ENCODE data around the gene ELF2.
"Not testable (repeated sequence)": the region's sequence is repeated elsewhere in the genome, so short reads cannot be mapped to it uniquely, and the experiment has no call there.

ELF2 gene

DNA sequence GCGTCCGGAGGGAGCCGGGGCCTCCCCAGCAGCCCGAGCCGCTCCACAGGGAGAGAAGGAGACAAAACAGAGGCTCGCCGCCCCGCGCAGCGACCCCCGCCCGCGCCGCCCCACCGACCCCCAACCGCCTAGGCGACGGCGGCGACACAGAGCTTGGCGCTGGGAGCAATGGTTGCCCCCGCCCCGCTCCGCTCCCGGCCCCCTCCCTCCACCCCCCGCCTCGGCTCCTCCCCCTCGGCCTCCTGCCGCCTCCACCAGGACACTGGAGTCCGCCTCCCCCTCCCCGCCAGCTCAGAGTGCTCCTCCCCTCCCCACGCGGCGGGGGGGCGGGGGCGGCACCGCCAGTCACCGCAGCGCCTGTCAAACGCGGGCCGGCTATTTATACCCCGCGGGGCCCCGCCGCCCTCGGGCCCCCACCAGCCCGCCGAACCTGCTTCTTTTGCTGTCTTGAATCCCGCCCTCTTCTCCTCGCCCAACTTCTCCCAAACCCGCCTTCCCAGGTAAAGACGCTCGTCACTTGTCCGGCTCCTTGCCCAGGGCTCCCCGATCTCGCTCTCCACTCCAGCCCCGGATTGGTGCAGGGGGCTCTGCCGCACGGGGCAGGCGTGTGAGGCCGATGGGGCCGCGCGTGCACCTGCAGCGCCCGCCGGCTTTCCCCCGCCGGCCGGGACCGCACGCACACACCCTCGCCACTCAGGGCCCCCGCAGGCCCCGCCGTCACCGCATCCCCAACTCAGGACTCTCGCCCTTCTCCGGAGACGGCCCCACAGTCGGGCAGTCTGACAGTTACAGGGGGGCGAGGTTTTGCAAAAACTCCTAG, at the start of gene ELF2:
TSS of gene ELF2 (minus strand) at position 170 of the 820 bp plus-strand sequence. CDS start 39,517 bp downstream, outside the sequence.
- peak; percentile 93 for DNase-seq

GRCh38 chr4:139223682-139224317, 46.8 kb upstream of the ELF2 start:
- DNase-seq: no peak

GRCh38 chr4:139222215-139222614, 45.2 kb upstream of the ELF2 start:
- DNase-seq: no peak

DNA sequence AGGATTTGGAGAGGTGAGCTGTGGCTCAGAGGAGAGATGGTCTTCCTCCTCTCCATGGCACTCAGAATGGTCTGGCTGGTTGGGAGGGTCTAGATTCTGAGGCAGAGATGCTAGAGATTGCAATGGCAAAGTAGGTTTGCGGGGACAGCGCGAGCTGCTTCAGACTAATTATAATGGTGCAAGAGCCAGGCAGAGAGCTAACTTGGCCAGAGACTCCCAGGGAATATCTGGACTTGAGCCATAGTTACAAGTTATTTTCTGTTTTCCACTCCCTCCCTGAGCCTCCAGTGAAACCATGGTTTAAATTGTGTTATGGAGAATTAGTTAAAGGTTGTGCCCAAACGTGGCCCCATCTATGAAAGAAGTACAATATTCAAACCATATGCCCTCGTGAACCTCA, 44.7 kb upstream of the ELF2 start:
- DNase-seq: no peak

GRCh38 chr4:139219450-139220055, 42.5 kb upstream of the ELF2 start:
- no peak for DNase-seq

DNA sequence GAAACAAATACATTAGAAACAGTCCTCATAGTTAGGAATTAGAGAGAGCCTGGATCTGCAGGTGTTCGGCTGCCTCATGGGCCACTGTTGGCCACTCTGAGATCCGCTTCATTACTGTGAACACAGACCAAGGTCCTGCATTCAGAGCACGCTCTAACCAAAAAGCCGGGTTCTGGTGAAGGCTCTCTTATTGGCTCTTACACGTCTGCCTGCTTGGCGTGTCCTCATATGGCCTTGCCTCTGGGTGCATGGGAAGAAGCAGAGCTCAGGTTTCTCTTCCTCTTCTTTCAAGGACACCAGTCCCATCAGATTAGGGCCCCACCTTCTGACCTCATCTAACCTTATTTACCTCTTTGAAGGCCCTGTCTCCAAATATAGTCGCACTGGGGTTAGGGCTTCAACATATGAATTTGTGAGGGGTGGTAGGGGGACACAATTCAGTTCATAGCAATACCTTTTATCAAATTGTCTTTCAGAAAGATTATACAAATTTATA, 37.1 kb upstream of the ELF2 start:
- DNase-seq: no peak

- DNase-seq: not testable (repeated sequence)
Observed at GRCh38 chr4:139213633-139214032, 36.6 kb upstream of the ELF2 start.

GRCh38 chr4:139212900-139213299, 35.9 kb upstream of the ELF2 start:
- no peak for DNase-seq

- DNase-seq: no peak
Observed at GRCh38 chr4:139210486-139210885, 33.5 kb upstream of the ELF2 start.

GRCh38 chr4:139209470-139210063, 32.5 kb upstream of the ELF2 start:
- no peak for DNase-seq

DNA sequence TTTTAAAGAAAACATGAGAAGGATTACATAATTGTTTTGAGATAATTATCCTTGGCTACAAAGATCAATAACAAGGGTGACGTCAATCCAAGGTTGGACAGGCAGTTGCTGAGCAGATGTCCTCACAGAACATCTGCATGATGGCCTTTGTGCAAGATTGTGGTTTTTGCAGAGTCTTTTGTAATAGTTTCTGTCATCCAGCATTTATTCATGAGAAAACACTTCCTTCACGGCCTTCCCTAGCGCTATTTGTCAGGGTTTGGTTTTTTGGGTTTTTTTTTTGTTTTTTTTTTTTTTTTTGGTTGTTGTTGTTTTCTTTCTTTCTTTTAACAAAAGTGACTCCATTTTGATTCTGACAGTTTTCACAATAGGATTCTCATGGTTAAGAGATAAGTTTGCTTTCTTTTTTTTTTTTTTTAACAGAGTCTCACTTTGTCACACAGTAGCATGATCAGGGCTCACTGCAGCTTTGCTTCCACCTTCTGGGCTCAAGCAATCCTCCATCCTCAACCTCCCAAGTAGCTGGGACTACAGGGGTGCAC, 31.5 kb upstream of the ELF2 start:
- no peak for DNase-seq

- DNase-seq: no peak
Observed at GRCh38 chr4:139207873-139208403, 30.9 kb upstream of the ELF2 start.

DNA sequence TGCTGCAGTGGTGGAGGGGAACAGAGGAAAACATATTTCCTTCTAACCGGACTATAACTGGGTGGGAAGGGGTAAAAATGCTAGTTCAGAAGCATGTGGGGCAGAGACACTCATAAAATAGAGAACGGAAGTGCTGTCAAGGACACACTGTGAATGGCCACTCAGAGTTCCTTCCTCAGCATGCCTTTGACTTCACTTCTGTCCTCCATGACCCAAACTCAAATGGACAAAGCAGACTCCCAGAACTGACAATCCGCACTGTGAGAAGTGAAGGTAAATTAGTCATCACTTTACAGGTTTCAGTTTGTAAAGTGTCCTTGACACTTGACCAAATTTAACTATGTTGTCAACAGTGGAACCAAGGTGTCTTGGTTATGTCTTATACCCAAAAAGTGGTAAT, 30.2 kb upstream of the ELF2 start:
- DNase-seq: no peak

DNA sequence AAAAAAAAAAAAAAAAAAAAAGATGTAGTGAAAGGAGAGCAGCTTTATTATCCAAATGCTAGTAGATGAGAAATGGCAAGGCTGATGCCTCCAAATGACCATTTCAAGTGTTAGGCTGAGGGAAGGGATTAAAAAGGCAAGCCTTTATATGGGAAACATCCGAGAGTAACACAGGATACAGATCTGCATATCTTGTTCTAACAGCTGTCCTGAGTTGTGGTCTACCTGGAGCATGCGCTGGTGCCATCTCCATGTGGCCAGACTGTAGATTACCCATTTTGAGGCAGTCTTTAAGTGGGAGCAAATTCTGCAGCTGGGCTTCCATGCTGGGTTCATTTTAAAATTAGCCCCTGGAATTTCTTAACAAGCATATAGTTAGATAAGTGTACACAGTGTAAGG, 26.0 kb upstream of the ELF2 start:
- DNase-seq: no peak

- DNase-seq: no peak
Observed at GRCh38 chr4:139200506-139200905, 23.5 kb upstream of the ELF2 start.

GRCh38 chr4:139200102-139200501, 23.1 kb upstream of the ELF2 start:
- DNase-seq: no peak

GRCh38 chr4:139197214-139197613, 20.2 kb upstream of the ELF2 start:
- DNase-seq: not testable (repeated sequence)

GRCh38 chr4:139196462-139196861, 19.4 kb upstream of the ELF2 start:
- DNase-seq: no peak

- DNase-seq: no peak
Observed at GRCh38 chr4:139191373-139191772, 14.4 kb upstream of the ELF2 start.

DNA sequence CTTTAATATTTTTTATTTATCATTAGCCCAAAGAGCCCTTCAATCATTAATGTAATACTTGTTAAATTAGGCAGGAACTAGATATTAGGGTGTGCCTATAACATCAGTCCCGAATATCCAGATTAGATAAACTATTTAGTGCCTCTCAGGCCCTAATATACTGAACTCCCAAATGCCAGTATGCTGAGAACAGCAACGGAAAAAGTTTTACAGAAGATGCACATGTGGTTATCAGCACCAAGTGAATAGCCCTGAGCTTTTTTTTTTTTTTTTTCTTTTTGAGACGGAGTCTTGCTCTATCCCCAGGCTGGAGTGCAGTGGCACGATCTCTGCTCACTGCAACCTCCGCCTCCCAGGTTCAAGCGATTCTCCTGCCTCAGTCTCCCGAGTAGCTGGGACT, 13.0 kb upstream of the ELF2 start:
- no peak for DNase-seq

DNA sequence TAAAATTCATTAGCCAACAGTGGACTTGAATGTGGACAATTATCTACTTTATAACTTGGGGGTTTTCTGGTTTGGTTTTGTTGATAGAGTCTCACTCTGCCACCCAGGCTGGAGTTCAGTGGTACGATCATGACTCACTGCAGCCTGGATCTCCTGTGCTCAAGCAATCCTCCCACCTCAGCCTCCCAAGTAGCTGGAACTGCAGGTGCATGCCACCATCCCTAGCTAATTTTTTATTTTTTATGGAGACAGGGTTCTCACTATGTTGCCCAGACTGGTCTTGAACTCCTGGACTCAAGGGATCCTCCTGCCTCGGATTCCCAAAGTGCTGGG, 12.4 kb upstream of the ELF2 start:
- DNase-seq: no peak

- no peak for DNase-seq
Observed at GRCh38 chr4:139188648-139189416, 11.8 kb upstream of the ELF2 start.

Data from right forelimb (tissue), 1 donor.